SIG-M5 treated with dmso at 0.1 percent for 504 hours (cell line): Measurements from ENCODE around the gene FBXL19.
A peak's percentile ranks its signal among the peaks of the same experiment; 100 is the strongest.

Experiments used
- DNase-seq: peaks from one replicate; lab custom pipeline; 2025; ENCODE audit not compliant: unreplicated experiment; lab: John Stamatoyannopoulos, UW

The FBXL19 gene

GRCh38 chr16:30894540-30895368, 28.6 kb upstream of the FBXL19 start:
- DNase-seq: no peak

DNA sequence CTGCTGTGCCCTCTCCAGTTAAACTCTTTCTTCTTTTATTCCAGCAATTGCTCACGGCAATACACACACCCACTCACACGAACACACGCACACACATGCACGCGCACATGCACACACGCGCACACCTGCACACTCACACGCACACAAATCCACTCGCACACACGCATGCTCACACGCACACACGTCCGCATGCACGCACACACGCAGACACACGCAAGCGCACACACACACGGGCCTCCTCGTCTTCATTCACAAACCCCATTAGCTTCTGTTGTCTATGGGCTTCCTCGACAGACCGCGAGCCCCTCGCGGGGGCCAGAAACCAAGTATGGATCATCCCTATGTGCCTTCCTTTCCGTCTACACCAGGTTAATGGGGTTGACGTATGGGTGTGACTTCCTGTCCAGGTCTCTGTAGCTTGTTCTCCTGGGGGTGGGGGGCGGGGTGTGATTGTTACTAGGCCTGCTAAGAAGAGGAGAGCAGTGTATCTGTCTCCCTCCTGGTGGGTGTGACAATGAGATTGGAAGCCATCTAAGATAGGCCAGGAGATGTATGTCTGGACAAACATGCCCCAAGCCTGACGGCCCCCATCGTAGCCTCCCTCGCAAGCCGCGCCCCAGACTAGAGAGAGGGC, 27.6 kb upstream of the FBXL19 start:
- DNase-seq: no peak

- no peak for DNase-seq
Observed at GRCh38 chr16:30896261-30896888, 27.0 kb upstream of the FBXL19 start, which contains the start of gene CTF1. CTF1 (plus strand) TSS chr16:30896614; CDS start chr16:30896644, 30 bp downstream.

- DNase-seq: peak; percentile 60
Observed at GRCh38 chr16:30896889-30897733, 26.3 kb upstream of the FBXL19 start.

- no peak for DNase-seq
Observed at GRCh38 chr16:30899794-30900193, 23.6 kb upstream of the FBXL19 start.

- DNase-seq: no peak
Observed at GRCh38 chr16:30900588-30900987, 22.8 kb upstream of the FBXL19 start.

DNA sequence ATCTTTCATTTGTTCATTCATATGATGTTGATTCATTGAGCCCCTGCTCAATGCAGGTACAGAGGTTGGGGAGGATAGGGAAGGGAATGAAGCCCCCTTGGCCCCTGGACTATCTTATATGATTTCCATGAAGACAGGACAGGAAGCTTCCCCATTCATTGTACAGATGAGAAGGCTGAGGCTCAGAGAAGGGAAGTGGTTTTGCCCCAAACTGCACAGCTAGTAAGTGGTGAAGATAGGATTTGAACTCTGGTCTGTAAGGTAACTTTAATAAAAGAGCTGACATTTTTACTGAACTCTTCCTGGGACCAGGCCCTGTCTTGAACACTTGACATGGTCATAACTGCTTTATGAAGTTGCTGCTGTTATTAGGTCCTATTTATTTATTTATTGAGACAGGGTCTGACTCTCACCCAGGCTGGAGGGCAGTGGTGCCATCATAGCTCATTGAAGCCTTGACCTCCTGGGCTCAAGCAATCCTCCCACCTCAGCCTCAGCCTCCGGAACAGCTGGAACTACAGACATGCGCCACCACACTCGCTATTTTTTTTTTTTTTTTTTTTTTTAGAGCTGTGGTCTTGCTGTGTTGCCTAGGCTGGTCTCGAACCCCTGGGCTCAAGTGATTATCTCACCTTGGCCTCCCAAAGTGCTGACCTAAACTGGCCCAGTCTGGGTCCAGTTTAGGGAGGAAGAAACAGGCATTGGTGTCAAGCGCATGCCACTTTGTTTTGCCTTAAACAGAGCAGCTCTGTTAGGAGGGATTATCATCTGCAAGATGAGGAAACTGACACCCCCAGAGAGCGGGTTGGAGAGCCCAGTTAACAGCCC, 22.0 kb upstream of the FBXL19 start:
- peak; percentile 35 for DNase-seq

DNA sequence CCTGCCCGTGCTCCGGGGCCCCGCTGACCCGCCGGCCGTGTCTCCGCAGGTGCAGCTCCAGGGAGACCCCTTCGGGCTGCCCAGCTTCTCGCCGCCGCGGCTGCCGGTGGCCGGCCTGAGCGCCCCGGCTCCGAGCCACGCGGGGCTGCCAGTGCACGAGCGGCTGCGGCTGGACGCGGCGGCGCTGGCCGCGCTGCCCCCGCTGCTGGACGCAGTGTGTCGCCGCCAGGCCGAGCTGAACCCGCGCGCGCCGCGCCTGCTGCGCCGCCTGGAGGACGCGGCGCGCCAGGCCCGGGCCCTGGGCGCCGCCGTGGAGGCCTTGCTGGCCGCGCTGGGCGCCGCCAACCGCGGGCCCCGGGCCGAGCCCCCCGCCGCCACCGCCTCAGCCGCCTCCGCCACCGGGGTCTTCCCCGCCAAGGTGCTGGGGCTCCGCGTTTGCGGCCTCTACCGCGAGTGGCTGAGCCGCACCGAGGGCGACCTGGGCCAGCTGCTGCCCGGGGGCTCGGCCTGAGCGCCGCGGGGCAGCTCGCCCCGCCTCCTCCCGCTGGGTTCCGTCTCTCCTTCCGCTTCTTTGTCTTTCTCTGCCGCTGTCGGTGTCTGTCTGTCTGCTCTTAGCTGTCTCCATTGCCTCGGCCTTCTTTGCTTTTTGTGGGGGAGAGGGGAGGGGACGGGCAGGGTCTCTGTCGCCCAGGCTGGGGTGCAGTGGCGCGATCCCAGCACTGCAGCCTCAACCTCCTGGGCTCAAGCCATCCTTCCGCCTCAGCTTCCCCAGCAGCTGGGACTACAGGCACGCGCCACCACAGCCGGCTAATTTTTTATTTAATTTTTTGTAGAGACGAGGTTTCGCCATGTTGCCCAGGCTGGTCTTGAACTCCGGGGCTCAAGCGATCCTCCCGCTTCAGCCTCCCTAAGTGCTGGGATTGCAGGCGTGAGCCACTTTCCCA, 21.1 kb upstream of the FBXL19 start:
- DNase-seq: peak; percentile 57

- no peak for DNase-seq
Observed at GRCh38 chr16:30903002-30903401, 20.4 kb upstream of the FBXL19 start.

DNA sequence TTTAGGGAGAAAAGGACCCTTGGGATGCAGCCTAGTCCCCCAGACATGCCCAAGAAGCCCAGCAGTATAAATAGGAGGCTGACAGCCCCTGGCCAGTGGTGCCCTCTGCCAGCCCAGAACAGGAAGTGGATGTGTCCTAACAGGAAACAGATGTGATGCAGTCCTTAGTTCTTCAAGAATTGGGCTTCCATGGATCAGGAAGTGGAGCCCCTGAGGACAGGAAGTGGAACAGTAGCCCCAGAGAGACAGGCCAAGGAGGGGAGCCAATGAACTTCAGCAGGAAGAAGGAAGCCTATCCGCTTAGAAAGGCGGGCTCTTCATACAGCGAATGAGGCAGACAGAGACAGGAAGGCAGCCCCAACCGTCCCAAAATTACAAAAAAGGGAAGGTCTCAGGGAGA, 19.8 kb upstream of the FBXL19 start:
- peak; percentile 97 for DNase-seq

- DNase-seq: peak; percentile 35
Observed at GRCh38 chr16:30904114-30904780, 19.1 kb upstream of the FBXL19 start.

- no peak for DNase-seq
Observed at GRCh38 chr16:30907064-30907463, 16.3 kb upstream of the FBXL19 start.

DNA sequence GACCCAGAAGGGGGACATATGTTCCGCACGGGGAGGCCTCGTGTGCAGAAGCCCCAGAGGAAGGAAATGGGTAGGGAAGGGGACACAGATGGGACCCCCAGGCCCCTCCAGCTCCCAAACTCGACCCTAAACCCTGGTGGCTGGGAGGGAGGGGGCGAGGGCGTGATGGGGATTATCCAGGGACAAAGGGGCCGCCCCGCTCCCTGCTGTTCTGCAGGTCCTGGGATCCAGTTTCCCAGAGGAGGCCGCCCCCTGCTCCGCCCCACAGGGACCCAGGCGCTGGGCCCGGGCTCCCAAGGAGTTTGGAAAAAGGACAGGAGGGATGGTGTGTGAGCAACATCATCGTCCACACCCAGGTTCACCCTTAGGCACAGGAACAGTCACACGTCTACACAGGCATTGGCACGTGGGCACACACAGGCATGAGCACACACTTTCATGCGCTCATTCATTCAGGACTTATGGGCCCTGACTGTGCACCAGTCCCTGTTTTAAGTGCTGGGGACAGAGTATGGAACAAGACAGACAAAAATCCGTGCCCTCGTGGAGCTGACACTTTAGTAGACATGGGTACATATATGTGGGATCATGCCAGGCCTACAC, 12.8 kb upstream of the FBXL19 start:
- DNase-seq: no peak

GRCh38 chr16:30912794-30913412, 10.5 kb upstream of the FBXL19 start:
- DNase-seq: no peak

GRCh38 chr16:30914830-30915229, 8.5 kb upstream of the FBXL19 start:
- DNase-seq: no peak

DNA sequence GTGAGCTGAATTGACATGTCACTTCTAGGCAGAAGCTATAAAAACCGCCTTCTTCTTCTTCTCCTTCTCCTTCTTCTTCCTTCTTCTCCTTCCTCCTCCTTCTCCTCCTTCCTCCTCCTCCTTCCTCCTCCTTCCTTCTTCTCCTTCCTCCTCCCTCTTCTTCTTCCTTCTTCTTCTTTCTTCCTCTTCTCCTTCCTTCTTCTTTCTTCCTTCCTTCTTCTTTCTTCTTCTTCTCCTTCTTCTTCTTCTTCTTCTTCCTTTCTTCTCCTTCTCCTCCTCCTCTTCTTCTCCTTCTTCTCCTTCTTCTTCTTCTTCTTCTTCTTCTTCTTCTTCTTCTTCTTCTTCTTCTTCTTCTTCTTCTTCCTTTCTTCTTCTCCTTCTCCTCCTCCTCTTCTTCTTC, 4.8 kb upstream of the FBXL19 start:
- DNase-seq: no peak

DNA sequence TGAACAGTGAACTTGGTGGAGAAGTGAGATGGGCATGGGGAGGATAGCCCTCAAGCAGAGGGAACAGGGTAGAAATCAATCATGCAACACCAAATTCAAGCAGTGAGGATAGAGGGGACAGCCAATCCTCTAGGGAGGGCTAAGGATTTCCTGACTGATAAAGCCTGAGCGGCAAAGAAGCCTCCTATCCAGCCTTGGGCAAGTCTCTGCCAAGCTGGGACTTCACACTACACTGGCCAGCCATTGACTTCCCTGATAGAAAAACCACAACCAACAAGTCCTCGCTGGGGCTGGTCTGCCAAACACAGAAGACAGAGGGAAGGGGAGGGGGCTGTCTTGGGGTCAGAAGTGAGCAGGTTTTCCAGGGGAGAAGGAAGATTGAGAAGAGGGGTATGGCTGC, 2.5 kb upstream of the FBXL19 start:
- DNase-seq: no peak

DNA sequence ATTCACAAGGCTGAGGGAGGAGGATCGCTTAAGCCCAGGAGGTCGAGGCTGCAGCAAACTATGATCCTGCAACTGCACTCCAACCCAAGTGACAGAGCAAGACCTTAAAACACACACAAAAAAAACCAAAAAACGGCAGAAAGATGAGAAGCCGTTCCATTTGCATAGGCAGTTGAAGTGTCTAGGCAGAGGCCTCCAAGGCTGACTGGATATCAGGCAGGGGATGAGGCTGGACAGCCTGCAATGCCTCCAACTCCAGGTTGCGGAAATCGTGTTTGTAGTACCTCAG, 2.0 kb upstream of the FBXL19 start:
- no peak for DNase-seq
